SIG-M5 treated with dmso at 0.1 percent for 504 hours (cell line): ENCODE data around the gene CEP85.
A peak's percentile ranks its signal among the peaks of the same experiment; 100 is the strongest.

ENCODE experiments used
- DNase-seq: peaks from one replicate; lab custom pipeline; 2025; ENCODE audit not compliant: unreplicated experiment; lab: John Stamatoyannopoulos, UW

Gene CEP85

DNA sequence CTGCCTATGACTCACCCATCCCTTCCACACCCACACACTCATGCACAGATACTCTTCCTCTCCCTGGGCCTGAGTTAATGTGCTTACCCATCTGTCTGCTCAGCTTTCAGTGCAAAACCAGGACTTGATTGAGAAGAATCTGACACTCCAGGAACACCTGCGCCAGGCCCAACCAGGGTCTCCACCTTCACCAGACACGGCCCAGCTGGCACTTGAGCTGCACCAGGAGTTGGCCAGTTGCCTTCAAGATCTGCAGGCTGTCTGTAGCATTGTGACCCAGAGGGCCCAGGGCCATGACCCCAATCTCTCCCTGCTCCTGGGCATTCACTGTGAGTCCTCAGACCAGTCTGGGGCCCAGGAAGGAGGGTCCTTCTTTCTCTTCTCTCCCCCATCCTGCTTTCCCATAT lies 42.4 kb downstream of the CEP85 start:
- no peak for DNase-seq

DNA sequence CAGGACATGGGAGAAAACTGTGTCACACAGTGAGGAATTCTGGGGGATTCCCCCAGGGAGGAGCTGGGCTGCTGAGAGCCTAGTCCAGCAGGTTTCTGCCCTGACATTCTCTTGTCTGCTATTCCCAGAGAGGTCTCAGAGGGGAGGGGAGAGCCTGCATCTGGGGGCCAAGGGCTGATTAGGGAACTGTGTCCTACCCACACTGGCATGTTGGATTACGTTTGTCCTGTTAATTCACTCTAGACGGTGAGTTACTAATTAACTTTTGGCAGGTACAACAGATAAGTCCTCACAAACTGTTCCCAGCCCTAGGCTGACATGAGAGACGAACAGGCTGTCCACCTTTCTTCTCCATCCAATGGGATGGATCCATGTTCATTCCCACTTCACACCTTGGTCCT lies 43.3 kb downstream of the CEP85 start:
- DNase-seq = no peak

DNA sequence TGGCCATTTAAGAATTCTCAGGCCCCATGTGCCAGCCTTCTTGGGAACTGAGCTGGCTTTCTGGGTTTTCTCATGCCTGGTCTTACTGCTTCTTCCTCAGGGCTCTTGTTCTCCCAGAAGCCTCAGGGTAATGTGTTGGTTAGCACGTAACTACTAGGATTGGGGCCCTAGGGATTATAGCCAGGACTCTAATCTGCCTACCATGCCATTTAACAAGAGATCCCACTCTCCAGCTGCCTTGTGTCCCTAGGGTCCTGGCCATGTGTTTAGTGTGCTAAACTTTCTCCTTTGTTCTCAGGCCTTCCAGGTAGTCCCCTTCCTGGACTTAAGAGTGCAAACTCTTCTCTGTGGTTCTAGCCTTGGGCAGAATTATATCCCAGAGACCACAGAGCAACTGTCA lies 43.7 kb downstream of the CEP85 start:
- no peak for DNase-seq

DNA sequence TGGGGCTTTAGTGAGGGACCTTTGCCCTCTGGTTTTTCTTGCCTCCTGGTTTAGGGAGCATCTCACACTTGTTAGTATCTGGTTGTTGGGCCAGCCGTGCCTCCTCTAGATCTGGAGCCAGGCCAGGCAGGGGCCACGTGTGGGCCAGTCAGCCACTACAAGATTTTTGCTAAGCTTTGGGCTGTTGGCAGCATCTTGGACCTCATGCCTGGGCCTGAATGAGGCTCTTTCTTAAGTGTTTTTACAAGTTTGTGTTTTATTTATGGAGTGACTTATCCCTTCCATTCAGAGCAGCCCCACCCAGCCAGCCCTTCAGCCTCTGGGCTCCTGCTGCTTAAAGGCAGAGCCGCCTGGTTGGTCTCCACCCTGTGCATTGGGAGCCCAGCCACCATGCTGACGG lies 44.3 kb downstream of the CEP85 start:
- DNase-seq = no peak

DNA sequence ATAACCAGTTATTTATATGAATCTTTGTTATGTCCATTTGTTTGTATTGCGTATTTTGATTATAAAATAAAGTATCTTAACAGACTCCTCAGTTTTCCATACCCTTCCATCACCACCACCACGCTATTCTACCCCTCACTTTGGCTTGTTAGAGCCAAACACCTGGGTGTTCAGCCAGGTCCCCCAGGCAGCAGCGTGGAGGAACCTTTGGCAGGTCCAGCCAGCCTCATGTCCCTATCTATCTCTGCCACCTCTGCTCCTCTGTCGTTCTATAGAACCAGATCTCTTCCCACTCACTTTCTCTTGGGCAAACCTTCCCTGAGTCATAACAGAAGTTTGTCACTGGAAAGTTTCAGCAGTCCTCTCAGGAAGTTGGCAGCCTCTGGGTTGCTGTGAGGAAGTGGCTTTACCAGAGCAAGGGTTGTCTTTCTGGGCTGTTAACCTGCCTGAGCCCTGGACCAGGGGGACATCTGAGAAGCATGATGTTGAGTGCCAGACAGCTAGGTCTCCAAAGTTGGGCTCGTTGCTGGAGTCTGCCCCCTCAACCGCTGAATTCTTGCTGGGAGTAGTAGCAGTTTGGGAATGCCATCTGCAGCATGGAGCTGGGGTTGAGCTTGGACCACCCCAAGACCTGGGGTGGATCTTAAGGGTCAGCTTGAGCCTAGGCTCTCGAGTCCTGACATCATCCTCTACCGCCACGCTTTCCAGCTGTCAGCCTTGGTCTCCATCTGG lies 44.9 kb downstream of the CEP85 start:
- DNase-seq = peak; percentile 78

DNA sequence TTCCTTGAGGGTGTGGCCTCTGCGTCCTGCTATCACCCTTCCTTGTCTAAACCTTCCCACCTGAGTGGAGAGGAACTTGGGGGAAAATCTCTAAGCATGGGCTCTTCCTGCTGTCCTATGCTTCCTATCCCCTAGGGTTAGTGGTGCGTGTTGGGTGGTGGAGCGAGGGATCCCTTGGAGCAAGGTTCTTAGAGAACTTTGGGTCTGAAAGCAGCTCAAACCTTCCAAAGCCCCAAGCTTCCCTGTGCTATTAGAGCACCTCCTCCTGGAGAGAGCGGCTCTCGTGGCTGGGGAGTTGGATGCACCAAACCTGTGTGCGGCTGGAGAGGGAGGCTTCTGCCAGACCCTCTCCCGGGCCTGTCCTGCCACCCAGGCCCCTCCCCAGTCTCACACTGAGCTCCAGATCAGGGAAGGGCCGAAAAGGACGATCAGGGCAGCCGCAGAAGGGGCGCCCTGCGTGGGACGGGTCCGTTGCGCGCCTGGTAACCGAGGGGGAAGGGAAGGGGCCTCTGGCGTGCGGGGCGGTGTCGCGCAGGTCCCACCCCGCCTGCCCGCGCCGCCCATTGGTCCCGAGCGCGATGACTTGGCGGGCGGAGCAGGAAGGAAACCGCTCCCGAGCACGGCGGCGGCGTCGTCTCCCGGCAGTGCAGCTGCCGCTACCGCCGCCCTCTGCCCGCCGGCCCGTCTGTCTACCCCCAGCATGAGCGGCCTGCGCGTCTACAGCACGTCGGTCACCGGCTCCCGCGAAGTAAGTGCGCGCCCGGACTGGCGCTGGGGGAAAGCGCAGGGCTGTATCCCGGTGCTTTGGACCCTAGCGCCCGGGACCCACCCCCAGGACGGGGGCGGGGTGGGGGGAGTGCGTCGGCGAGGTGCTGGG lies 45.7 kb downstream of the CEP85 start, which contains the start of gene SH3BGRL3:
Gene SH3BGRL3 (plus strand): TSS at position 631 of the 877 bp plus-strand sequence. CDS start 70 bp downstream, at position 701.
- DNase-seq = peak; percentile 77

DNA sequence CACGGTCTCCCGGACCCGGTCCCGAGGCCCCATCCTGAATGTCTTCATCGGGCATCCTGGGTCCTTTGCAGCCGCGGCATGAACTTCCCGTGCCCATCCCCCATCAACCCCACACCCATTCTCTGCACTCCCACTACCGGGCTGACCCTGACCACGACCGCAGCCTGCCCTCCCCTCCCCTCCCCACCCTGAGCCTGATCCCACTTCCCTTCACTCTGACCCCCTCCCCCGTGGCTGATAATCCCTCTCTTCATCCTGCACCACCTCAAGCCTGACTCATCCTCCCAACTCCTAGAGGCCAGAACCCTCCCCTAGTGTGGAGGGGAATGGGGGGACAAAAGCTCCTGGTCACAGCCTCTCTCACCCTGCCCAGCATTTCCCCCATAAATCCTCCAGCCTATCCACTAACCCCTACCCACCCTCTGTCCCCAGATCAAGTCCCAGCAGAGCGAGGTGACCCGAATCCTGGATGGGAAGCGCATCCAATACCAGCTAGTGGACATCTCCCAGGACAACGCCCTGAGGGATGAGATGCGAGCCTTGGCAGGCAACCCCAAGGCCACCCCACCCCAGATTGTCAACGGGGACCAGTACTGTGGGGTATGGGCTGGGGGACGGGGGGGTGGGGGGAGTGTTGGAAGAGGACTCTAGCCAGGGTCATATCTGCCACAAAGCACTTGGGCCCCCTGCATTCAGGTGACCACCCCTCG lies 46.5 kb downstream of the CEP85 start:
- DNase-seq = peak; percentile 51

DNA sequence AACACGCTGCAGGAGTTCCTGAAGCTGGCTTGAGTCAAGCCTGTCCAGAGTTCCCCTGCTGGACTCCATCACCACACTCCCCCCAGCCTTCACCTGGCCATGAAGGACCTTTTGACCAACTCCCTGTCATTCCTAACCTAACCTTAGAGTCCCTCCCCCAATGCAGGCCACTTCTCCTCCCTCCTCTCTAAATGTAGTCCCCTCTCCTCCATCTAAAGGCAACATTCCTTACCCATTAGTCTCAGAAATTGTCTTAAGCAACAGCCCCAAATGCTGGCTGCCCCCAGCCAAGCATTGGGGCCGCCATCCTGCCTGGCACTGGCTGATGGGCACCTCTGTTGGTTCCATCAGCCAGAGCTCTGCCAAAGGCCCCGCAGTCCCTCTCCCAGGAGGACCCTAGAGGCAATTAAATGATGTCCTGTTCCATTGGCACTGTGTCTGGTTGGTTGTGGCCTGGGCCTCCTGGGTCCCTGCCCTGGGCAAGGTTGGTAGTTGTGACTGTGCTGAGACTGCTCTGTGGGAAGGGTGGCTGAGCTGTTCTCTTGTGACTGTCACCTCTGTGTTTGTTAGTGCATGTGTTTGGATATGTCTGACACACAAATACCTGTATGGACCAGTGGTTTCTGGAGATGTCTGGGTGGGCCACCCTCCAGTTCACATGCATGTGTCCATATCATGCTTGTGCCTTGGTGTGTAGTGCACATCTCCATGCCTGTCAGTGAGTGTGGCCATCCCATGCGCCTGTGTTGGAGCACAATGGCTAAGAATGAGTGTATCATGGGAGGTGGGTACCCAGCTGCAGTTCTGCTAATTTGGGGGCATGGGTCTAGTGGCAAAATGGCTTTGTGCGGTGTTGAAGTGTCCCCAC lies 47.3 kb downstream of the CEP85 start:
- DNase-seq = no peak

DNA sequence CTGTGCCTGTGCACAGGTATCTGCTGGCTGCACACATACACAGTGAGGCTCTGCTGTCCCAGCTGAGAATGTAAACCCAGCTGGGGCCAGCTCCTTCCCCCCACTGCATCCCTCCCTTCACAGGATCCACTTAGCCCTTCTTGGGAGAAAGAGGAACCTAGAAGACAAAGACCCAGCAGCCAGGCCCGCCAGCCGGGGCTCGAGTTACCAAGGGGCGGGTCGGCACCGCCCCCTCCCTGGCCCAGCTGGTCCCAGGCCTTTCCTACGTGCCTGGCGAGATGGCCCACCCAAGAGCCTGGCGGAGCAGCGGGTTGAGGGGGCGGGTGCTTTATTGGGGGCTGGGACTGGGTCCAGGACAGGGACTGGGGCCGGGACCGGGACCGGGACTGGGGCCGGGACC lies 48.0 kb downstream of the CEP85 start:
- peak; percentile 39 for DNase-seq

DNA sequence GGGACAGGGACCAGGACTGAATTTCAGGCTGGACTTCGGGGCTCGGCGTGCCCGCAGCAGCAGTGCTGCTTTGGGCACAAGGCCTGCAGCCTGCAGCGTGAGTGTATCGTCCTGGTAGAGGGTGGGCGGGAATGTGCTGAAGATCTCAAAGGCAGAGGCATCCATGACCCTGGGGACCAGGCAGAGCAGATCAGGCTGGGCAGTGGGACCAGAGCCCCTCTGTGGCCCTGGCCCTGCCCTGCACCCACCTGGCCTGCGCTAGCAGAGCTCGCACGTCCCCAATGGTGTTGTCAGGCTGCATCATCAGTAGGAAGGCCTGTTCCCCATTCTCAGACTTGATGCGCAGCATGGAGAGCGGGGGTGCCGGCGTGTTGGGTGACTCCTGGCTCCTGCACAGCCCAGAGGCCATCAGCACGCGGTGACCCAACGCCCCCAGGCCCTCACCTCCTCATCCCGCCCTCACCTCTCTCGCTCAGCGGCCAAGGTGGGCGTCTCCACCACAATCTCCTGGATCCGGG lies 48.5 kb downstream of the CEP85 start:
- no peak for DNase-seq

DNA sequence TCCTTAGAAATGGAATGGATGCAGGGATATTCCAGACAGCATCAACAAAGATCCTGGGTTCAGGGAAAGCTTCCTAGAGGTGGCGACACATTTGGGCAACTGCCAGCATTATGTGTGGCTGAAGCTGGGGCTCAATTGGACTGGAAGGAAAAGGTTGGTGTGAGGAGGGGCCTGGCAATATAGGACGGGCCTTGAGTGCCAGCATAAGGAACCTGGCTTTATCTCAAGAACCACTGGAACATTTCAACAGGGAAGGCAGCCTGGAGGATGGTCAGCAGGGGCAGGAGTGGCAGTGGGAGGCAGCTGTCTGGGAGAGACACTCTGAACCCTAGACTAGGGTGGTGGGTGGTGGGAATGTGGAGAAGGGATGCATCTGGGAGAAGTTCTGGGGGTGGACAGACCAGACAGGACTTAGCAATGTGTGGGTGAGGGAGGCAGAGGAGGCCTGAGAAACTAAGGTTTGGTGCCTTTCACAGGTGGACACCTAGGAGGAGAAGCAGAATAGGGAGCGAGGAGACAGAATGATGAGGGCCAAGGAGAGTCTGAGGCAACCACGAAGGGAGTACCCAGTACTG lies 49.4 kb downstream of the CEP85 start:
- no peak for DNase-seq

DNA sequence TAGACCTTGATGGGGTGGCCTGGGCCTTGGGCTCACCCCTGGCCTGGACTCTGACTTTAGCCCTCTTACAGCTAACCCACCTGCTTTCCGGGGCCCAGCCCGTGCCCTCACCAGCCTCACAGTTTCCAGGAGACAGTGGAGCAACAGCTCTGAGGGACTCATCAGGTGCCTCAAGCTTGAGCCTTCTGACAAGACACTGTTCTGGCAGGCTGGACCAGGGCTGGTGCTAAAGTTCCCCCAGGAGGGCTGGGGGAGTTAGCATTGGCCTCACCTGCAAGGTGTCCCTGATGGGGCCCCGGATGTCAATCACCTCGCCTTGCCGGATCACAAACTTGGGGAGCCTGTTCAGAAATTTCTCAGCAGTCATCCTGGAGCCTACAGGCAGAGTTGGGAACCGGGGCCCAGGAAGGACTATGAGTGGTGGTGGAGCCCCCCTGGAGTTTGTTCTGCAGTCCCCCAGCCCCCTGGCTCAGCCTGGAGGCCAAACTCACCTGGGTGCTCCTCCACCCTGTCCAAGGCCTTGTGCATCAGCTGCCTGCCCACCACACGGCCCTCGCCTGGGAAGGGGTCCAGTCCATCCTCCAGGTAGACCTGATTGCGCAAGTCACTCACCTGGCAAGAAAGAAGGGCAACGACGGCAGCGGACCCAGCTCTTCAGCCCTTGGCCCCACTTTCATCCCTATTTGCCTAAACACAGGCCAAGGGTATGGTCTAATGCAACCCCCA lies 50.0 kb downstream of the CEP85 start:
- no peak for DNase-seq

DNA sequence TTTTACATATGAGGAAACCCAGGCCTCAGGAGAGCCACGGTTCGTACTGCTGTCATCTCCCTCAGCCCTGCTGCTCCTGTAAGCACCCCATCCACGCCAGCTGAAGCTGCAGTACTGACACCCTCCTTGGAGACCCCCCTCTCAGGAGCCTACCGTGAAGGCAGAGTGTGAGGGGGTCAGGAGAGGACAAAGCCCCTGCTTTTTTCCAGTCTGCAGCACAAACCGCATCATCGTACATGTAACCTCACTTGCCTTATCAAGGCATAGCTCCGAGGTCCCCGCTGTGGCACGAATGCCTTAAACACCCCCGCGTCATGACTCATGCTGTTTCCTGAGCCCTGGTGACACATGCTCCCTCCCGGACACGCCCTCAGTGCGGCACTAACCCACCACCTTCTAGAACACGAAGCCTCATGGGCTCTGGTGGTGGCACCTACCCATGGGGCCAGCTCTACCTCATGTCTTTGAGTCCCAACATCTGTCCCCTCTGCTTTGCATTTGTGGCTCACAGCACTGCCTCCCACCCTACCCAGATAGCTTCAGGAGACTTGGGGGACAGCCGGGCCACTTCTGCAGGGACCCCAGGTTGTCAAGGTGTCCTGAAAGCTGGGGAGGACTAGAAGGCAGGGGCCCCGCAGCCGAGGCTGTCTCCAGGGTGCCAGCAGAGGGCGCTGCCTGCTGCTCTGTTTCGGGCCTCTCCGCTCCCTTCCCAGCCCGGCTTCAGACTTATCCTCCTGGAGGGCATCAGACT lies 50.8 kb downstream of the CEP85 start:
- peak; percentile 92 for DNase-seq

DNA sequence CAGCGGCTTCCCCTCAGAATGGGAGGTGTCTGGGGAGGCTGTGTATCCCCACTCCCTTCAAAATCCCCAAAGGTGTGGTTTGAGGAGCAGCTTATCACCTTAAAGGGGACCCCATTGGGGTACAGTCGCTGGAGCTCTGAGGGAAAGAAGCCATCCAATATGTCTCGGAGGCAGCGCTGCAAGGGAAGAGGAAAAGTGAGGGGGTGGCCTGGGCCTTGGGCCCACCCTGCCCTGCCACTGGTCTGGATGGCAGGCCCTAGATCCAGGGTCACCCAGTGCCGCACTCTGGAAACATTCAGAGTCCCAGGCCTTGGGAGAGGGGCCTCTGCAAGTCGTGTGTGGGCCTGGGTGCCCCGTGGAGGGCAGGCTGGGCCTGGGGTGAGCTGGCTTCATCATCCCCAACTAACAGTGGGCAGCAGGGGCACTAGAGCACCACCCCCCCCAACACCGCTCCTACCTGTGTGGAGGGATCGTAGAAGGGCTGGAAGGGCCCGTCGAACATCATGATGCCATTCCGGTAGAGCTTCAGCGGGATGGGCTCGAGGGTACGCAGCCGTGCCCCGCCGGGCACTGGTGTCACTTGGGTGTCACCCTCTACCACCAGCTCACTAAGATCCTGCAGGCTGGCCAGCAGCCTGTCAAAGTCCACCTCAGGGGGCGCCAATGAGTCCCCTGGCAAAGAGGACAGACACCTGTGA lies 51.5 kb downstream of the CEP85 start:
- no peak for DNase-seq

DNA sequence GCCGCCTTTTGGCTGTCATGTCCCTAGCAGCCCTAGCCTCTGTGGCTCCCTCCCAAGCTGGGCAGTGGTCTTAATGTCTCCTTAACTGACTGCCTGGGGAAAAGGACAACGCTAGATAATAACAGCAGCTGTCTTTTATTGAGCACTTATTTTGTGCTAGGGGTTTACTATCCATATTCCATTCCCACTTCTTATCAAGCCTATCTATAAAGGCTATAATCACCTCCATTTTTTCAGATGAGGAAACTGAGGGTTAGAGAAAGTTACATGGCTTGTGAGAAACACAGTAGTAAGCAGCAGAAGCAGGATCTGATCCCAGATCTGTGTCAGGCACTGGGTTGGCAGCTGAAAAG lies 52.0 kb downstream of the CEP85 start:
- DNase-seq = no peak

DNA sequence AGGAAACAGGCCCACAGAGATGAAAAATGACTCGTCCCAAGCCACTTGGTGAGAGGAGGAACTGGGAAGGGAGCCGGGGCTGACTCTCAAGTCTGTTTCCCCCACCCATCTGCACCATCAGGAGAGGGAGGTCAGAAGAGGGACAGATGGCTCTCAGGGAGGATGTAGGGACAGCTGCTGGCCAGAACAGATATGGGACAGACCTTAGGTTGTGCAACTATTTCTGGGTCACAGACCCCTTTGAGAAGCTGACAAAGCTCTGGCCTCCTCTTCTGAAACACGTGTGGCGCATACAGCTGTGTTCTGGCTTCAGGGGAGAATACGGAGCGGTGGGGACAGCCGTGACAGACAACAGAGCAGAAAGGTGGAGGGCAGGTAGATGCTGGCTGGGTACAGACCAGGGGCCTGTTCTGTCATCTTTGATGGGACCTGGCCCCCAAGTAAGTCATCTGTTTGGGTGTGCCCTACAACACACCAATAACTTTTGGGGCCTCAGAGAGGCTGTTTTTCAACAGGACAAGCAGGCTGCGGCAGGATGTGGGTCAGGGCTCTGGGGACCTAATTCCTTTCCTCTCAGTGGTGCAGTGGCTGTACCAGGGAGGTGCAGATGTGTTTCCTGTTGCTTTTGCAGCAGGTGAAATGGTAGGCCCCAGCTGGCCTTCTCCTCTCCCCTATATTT lies 53.2 kb downstream of the CEP85 start:
- DNase-seq = peak; percentile 27

DNA sequence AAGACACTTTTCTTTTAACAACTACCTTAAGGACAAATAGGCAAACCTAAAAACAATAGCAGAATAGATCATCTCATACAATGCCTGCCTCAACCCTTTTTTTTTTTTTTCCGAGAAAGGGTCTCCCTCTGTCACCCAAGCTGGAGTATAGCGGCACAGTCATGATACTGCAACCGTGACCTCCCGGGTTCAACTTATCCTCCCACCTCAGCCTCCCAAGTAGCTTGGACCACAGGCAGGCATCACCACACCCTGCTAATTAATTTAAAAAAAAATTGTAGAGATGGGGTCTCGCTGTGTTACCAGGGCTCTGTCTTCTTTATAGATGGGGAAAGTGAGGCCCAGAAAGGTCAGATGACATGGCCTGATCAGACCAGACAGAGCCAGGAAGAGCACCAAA lies 53.8 kb downstream of the CEP85 start:
- no peak for DNase-seq
